ENCODE data around the gene S100A7A. TPM values are rescaled to one million over a fixed set of nuclear protein-coding genes. Genes with fewer than 3 reads are reported as not detected.

S100A7A gene
- total and polyA plus RNA-seq, 5 donors from 2014 or later, result not detected

GRCh38 chr1:153428791-153429190 lies 12.5 kb downstream of the S100A7A start:
- H3K4me3 Mint-ChIP-seq, result no peak overlapping the region
- Histone ChIP-seq H3K4me1 (ENCODE audit: control insufficient read depth, insufficient read depth, low read length, poor library complexity, severe bottlenecking) (no peaks in the 10 kb centered on the region), H3K9me3 (ENCODE audit: control insufficient read depth in 2 of 2, low read length in 2 of 2) (no peaks in the 10 kb centered on the region), H3K36me3 (ENCODE audit: control insufficient read depth, insufficient read depth, low read length) (no peaks in the 10 kb centered on the region), H3K4me3 (ENCODE audit: low read depth, low read length) (no peak overlapping the region), H3K27ac (ENCODE audit: insufficient read depth, low read length, poor library complexity, severe bottlenecking) (no peak overlapping the region), H3K27me3 (ENCODE audit: control insufficient read depth, insufficient read depth, low read length) (peaks cover 2% of the 10 kb centered on the region)
- ATAC-seq (ENCODE audit: low read depth in 2 of 2) (no peak), DNase-seq (no peak)
- peaks cover 18% of the 10 kb centered on the region for H3K27me3 Mint-ChIP-seq
- no peaks in the 10 kb centered on the region for H3K36me3 Mint-ChIP-seq
- H3K4me1 Mint-ChIP-seq, result no peaks in the 10 kb centered on the region
- no peak overlapping the region for H3K27ac Mint-ChIP-seq
- H3K9me3 Mint-ChIP-seq, result peaks cover 0 to 1% (median 0%) of the 10 kb centered on the region in 7 donors

- H3K9me3 ChIP-seq (ENCODE audit: control insufficient read depth in 2 of 2, low read length in 2 of 2), result no peaks in the 10 kb centered on the region
- no peaks in the 10 kb centered on the region for H3K36me3 ChIP-seq (ENCODE audit: control insufficient read depth, insufficient read depth, low read length)
- ATAC-seq (ENCODE audit: low read depth in 2 of 2) (no peak), DNase-seq (no peak)
- H3K4me1 ChIP-seq (ENCODE audit: control insufficient read depth, insufficient read depth, low read length, poor library complexity, severe bottlenecking), result no peaks in the 10 kb centered on the region
- peaks cover 2% of the 10 kb centered on the region for H3K27me3 ChIP-seq (ENCODE audit: control insufficient read depth, insufficient read depth, low read length)
- Mint-ChIP-seq H3K4me1 (no peaks in the 10 kb centered on the region), H3K4me3 (no peak overlapping the region), H3K27ac (no peak overlapping the region), H3K27me3 (peaks cover 13% of the 10 kb centered on the region), H3K36me3 (no peaks in the 10 kb centered on the region), H3K9me3 (peaks cover 0 to 1% (median 0%) of the 10 kb centered on the region in 7 donors)
- H3K27ac ChIP-seq (ENCODE audit: insufficient read depth, low read length, poor library complexity, severe bottlenecking), result no peak overlapping the region
- H3K4me3 ChIP-seq (ENCODE audit: low read depth, low read length), result no peak overlapping the region
These were observed 13.2 kb downstream of the S100A7A start for GRCh38 chr1:153429266-153430165.

DNA sequence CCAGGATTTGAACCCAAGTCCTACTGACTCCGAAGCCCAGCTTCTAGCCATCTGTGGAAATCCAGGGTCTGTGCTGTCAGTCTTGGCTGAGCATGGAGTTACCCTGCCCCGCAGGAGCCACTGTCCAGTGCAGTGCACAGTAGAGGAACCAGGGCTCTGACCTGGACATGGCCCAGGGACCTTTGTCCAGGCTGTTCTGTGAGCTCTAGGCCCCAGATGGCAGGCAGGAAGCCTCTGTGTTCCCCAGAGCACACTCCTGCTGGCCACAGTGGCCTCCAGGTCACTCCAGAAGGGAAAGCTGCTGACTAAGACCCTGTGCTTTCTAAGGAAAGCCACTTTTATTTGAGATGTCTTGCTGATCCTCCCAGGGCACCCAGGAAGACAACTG lies 13.8 kb downstream of the S100A7A start:
- no peak overlapping the region for H3K4me3 Mint-ChIP-seq
- H3K27me3 Mint-ChIP-seq, result peaks cover 9% of the 10 kb centered on the region
- Histone ChIP-seq H3K27ac (ENCODE audit: insufficient read depth, low read length, poor library complexity, severe bottlenecking) (no peak overlapping the region), H3K9me3 (ENCODE audit: control insufficient read depth in 2 of 2, low read length in 2 of 2) (no peaks in the 10 kb centered on the region), H3K4me3 (ENCODE audit: low read depth, low read length) (no peak overlapping the region), H3K4me1 (ENCODE audit: control insufficient read depth, insufficient read depth, low read length, poor library complexity, severe bottlenecking) (no peaks in the 10 kb centered on the region), H3K27me3 (ENCODE audit: control insufficient read depth, insufficient read depth, low read length) (peaks cover under 1% of the 10 kb centered on the region), H3K36me3 (ENCODE audit: control insufficient read depth, insufficient read depth, low read length) (no peaks in the 10 kb centered on the region)
- no peaks in the 10 kb centered on the region for H3K4me1 Mint-ChIP-seq
- DNase-seq, result no peak
- H3K27ac Mint-ChIP-seq, result no peak overlapping the region
- ATAC-seq (ENCODE audit: low read depth in 2 of 2), result no peak
- peaks cover 0 to 1% (median 0%) of the 10 kb centered on the region in 7 donors for H3K9me3 Mint-ChIP-seq
- H3K36me3 Mint-ChIP-seq, result no peaks in the 10 kb centered on the region

- no peak overlapping the region for H3K27ac ChIP-seq (ENCODE audit: insufficient read depth, low read length, poor library complexity, severe bottlenecking)
- H3K27me3 ChIP-seq (ENCODE audit: control insufficient read depth, insufficient read depth, low read length), result no peaks in the 10 kb centered on the region
- no peaks in the 10 kb centered on the region for H3K4me1 ChIP-seq (ENCODE audit: control insufficient read depth, insufficient read depth, low read length, poor library complexity, severe bottlenecking)
- no peaks in the 10 kb centered on the region for H3K36me3 Mint-ChIP-seq
- H3K9me3 ChIP-seq (ENCODE audit: control insufficient read depth in 2 of 2, low read length in 2 of 2), result no peaks in the 10 kb centered on the region
- ATAC-seq (ENCODE audit: low read depth in 2 of 2), result no peak
- peaks cover 5% of the 10 kb centered on the region for H3K27me3 Mint-ChIP-seq
- peaks cover 0 to 1% (median 0%) of the 10 kb centered on the region in 7 donors for H3K9me3 Mint-ChIP-seq
- H3K36me3 ChIP-seq (ENCODE audit: control insufficient read depth, insufficient read depth, low read length), result no peaks in the 10 kb centered on the region
- H3K4me3 Mint-ChIP-seq, result no peak overlapping the region
- DNase-seq, result no peak
- no peaks in the 10 kb centered on the region for H3K4me1 Mint-ChIP-seq
- no peak overlapping the region for H3K27ac Mint-ChIP-seq
- no peak overlapping the region for H3K4me3 ChIP-seq (ENCODE audit: low read depth, low read length)
These were observed 14.2 kb downstream of the S100A7A start for GRCh38 chr1:153430561-153430960.

GRCh38 chr1:153431002-153431401 lies 14.7 kb downstream of the S100A7A start:
- H3K9me3 ChIP-seq (ENCODE audit: control insufficient read depth in 2 of 2, low read length in 2 of 2), result no peaks in the 10 kb centered on the region
- no peaks in the 10 kb centered on the region for H3K36me3 ChIP-seq (ENCODE audit: control insufficient read depth, insufficient read depth, low read length)
- Mint-ChIP-seq H3K27ac (no peak overlapping the region), H3K27me3 (peaks cover 5% of the 10 kb centered on the region), H3K36me3 (no peaks in the 10 kb centered on the region), H3K4me3 (no peak overlapping the region), H3K9me3 (peaks cover 0 to 1% (median 0%) of the 10 kb centered on the region in 7 donors), H3K4me1 (no peaks in the 10 kb centered on the region)
- ATAC-seq (ENCODE audit: low read depth in 2 of 2) (no peak), DNase-seq (no peak)
- H3K4me3 ChIP-seq (ENCODE audit: low read depth, low read length), result no peak overlapping the region
- H3K27ac ChIP-seq (ENCODE audit: insufficient read depth, low read length, poor library complexity, severe bottlenecking), result no peak overlapping the region
- no peaks in the 10 kb centered on the region for H3K4me1 ChIP-seq (ENCODE audit: control insufficient read depth, insufficient read depth, low read length, poor library complexity, severe bottlenecking)
- H3K27me3 ChIP-seq (ENCODE audit: control insufficient read depth, insufficient read depth, low read length), result no peaks in the 10 kb centered on the region

DNA sequence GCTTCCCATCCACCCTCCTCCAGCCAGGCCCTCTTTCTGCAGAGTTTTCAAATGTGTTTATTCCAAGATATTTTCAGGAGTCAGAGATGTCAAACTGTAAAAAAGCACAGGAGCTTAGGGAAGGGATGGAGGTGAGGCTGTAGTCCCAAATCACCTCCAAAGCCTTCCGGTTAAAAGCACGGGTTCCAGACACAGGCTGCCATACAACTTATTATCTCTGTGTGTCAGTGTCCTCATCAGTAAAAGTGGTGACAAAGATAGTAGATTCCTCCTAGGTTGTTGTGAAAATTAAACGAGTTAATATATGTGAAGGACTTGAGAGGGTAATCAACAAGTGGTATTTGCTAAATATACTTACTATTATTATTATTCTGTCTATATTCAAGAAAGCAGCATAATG lies 15.1 kb downstream of the S100A7A start:
- H3K4me3 Mint-ChIP-seq, result no peak overlapping the region
- peaks cover 5% of the 10 kb centered on the region for H3K27me3 Mint-ChIP-seq
- H3K9me3 ChIP-seq (ENCODE audit: control insufficient read depth in 2 of 2, low read length in 2 of 2), result no peaks in the 10 kb centered on the region
- H3K36me3 ChIP-seq (ENCODE audit: control insufficient read depth, insufficient read depth, low read length), result no peaks in the 10 kb centered on the region
- H3K36me3 Mint-ChIP-seq, result no peaks in the 10 kb centered on the region
- H3K4me3 ChIP-seq (ENCODE audit: low read depth, low read length), result no peak overlapping the region
- no peaks in the 10 kb centered on the region for H3K27me3 ChIP-seq (ENCODE audit: control insufficient read depth, insufficient read depth, low read length)
- DNase-seq (no peak), ATAC-seq (ENCODE audit: low read depth in 2 of 2) (no peak)
- H3K4me1 ChIP-seq (ENCODE audit: control insufficient read depth, insufficient read depth, low read length, poor library complexity, severe bottlenecking), result no peaks in the 10 kb centered on the region
- H3K27ac Mint-ChIP-seq, result no peak overlapping the region
- H3K4me1 Mint-ChIP-seq, result no peaks in the 10 kb centered on the region
- no peak overlapping the region for H3K27ac ChIP-seq (ENCODE audit: insufficient read depth, low read length, poor library complexity, severe bottlenecking)
- H3K9me3 Mint-ChIP-seq, result peaks cover 0 to 1% (median 0%) of the 10 kb centered on the region in 7 donors

GRCh38 chr1:153431928-153432327 lies 15.6 kb downstream of the S100A7A start:
- no peak overlapping the region for H3K27ac Mint-ChIP-seq
- Histone ChIP-seq H3K36me3 (ENCODE audit: control insufficient read depth, insufficient read depth, low read length) (no peaks in the 10 kb centered on the region), H3K9me3 (ENCODE audit: control insufficient read depth in 2 of 2, low read length in 2 of 2) (no peaks in the 10 kb centered on the region), H3K4me1 (ENCODE audit: control insufficient read depth, insufficient read depth, low read length, poor library complexity, severe bottlenecking) (no peaks in the 10 kb centered on the region), H3K27me3 (ENCODE audit: control insufficient read depth, insufficient read depth, low read length) (no peaks in the 10 kb centered on the region), H3K27ac (ENCODE audit: insufficient read depth, low read length, poor library complexity, severe bottlenecking) (no peak overlapping the region), H3K4me3 (ENCODE audit: low read depth, low read length) (no peak overlapping the region)
- no peak overlapping the region for H3K4me3 Mint-ChIP-seq
- H3K36me3 Mint-ChIP-seq, result no peaks in the 10 kb centered on the region
- H3K27me3 Mint-ChIP-seq, result peaks cover 5% of the 10 kb centered on the region
- ATAC-seq (ENCODE audit: low read depth in 2 of 2), result no peak
- no peaks in the 10 kb centered on the region for H3K4me1 Mint-ChIP-seq
- no peak for DNase-seq
- H3K9me3 Mint-ChIP-seq, result peaks cover 0 to 1% (median 0%) of the 10 kb centered on the region in 7 donors
